GM21528 (cell line): ENCODE measurements around the gene ASPHD2.

ENCODE experiments used
- ATAC-seq: cut with Tn5 transposase; IDR thresholded peaks from one replicate; pipeline ENCODE4 v1.9.1; 2021; ENCODE audit warnings: mild to moderate bottlenecking, moderate library complexity; ENCODE audit not compliant: unreplicated experiment, low FRiP score

Gene ASPHD2

DNA sequence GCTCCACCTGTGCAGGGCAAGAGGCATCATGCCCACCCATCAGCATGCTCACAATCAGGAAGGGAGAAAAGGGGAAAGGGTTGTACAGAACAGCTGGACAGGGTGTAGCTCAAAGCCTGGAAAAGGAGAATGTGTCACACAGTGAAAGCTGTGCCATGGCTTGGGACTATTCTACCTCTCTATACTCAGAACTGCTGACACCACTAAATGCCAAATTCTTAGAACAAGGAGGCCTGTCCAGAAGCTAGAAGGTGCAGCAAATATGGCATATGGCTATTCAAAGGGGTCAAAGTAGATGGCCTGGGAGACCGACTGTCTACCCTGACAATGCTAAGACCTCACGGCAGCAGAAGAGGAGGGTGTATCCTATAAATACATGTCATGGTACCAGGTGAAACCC, 41.7 kb downstream of the ASPHD2 start:
- no peak for ATAC-seq

DNA sequence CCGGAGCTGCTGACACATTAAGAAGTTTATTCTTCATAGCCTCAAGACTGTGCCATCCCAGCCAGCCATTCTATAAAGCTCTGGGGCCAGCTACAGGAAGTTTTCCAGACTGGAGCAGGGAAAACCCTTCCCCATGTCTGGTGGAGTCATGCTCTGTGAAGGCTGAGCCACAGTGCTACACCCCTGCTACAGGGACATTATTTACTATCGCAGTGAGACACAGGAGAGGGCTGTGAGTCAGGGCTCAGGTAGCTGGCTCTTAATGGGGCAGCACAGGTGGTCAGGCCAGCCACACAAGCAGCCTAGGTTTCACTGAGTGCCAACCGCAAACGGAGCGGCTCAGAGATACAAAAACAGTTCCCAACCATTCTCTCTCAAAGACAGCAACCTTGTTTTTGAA, 42.5 kb downstream of the ASPHD2 start:
- ATAC-seq = no peak

DNA sequence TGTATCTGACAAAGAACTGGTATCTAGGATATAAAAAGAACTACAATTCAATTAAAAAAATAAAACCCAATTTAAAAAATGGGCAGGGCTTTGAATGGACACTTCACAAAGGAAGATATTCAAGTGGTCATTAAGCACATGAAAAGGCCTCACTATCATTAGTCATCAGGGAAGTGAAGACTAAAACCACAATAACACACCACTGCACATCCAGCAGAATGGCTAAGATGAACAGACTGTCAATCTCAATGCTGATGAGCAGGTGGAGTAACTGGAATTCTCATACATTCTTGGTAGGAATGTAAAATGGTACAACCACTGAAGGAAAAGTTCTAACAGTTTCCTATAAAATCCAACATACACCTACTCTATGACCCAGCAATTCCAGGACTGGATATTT, 45.6 kb downstream of the ASPHD2 start:
- ATAC-seq = no peak

DNA sequence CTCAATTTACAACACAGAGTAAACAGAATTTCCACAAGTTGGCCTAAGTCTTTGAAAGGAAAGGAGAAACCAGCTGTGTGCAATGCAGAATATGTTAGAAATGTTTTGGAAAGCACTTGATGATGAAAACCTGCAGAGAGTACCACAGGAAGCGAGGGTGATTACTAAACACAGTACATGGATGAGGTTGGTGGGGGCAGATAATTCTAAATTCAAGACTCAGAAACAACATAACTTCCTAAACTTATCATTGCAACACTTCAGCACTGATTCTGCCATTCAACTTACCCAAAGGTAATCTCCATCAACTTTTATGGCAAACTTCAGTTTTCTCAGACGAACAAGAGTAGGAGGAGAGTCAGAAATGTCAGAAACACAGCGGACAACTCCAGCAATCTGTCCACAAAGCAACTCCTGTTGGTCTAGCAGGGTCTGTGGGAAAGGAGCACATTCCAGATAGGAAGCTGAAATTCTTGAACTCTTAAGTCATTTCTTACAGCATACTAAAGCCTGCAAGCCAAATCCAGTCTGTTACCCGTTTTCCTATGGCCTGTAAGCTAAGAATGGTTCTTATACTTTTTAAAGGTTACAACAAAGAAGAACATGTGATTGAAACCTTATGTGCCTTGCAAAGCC, 47.8 kb downstream of the ASPHD2 start:
- ATAC-seq = no peak

DNA sequence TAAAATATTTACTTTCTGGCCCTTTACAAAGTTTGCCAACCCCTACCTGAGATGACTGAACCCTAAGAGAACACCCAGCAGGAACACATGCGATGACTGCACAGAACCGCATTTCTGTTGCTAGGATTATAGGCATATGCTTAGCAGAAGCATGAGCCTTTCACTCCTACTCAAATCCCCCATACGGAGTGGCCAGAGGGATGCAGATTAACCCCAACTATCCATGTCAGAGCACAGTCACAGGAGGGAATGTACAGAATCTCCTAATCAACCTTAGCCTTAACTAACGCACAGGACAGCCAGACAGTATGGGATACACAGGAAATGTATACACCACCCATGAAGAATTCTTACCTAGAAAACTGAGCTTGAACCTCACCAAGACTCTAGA, 48.3 kb downstream of the ASPHD2 start:
- ATAC-seq = no peak

DNA sequence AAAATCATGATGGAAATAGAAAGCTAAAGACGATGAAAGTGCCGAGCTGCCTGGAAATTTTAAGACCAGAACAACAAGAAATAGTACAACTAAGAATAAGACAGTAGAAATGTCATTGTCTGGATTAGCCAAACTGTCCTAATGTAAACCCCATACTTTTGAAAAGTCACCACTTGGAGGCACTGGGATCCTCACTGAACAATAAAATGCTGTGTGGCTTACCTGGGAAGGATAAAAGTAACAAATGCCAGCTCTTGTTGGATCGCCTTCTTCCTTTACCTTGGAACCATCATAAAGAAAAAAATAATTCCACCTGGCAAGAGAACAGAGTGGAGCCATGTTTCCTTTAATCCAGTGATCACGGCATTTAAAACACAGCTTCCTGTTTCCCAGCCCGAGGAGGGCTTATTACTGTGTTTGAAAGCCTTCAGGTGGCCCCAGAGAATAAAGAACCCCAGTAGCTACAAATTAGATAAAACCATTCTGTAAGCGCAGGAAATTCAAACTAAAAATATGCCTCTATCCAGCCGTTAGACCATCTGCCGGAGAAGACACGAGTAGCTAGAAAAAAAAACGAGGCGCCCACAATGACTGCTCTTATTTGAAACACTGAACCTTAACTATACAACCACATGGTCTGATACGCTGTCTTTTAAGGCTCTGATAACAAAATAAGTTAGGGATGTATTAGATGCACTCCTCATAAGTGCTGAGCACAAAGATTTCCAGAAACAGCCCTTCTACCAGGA, 50.2 kb downstream of the ASPHD2 start:
- no peak for ATAC-seq

DNA sequence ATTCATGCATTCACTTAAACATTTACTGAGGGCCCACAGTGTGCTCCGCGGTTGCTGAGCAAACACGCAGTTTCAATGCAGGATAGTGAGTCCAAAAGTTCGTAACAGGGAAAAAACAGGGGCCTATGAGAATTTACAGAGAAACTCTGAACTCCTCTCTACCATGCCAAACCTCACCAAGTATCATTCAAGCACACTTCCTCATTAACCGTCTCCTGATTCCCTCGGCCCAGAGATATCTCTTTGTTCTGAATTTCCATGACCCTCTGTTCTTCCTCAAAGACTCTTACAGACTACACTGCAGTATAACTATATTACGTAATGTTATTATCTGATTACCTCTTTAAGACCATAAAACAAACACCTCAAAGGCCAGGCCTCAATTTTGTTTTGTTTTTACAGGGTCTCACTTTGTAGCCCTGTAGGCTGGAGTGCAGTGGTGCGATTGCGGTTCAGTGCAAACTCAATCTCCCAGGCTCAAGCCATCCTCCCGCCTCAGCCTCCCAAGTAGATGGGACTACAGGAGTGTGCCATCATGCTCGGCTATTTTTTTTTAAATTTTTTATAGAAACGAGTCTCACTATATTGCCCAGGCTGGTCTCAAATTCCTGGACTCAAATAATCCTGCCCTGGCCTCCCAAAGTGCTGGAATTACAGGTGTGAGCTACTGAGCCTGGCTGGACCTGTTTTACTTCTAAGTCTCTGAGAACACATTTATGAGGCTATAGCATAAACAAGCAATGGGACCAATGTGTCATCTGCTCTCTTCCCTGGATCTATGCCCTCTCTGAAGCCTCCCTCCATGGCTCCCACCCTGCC, 50.9 kb downstream of the ASPHD2 start:
- ATAC-seq = no peak

DNA sequence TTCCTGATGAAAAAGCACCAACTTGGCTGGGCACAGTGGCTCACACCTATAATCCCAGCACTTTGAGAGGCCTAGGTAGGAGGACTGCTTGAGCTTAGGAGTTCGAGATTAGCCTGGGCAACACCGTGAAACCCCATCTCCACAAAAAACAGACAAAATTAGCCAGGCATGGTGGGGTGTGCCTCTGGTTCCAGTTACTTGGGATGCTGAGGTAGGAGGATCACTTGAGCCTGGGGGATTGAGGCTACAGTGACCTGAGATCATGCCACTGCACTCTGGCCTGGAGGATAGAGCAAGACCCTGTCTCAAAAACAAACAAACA, 51.5 kb downstream of the ASPHD2 start:
- ATAC-seq = no peak

DNA sequence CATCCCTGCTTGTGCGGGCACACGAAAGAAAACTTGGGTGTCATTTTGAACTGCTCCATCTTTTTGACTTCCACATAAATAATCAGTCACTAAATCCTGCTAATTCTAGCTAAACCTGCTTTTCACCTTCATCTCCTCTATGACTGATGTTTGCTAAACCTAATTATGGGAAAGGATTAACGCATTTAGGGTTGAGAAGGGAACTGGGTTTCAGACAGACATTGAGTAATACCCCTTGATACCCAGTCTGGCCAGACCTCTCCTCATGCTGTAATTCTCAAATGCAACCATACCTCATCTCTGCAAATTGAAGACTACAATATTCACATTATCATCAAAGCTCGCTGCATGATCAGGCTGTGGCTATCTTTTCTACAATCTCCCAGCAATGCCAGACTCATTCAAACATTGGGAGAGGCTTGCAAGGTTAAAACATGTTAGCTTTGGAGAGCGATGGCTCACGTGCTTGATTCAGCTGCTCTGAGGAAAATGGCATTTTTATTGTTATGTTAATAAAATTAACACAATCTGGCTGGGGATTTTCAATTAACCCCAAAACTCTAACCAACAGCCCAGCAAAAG, 52.1 kb downstream of the ASPHD2 start:
- ATAC-seq = no peak

DNA sequence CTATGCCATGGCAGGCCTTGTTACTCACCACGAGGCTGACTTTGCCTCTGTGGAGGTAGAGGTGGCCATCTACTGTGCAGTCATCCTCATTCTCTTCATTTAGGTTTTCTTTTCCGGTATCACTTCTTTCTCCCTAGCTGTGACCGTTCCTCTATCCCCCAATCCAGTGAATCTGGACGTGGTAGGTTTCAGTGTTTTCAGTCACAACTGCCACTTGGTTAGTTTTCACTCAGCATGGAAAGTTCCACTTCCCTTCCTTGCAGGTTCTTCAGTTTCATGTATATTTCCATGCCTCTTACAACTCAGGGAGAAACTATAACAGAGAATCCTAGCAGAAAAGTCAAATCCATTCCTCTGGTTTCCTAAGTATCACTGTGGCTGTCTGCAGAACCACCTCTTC, 52.6 kb downstream of the ASPHD2 start:
- ATAC-seq = no peak

DNA sequence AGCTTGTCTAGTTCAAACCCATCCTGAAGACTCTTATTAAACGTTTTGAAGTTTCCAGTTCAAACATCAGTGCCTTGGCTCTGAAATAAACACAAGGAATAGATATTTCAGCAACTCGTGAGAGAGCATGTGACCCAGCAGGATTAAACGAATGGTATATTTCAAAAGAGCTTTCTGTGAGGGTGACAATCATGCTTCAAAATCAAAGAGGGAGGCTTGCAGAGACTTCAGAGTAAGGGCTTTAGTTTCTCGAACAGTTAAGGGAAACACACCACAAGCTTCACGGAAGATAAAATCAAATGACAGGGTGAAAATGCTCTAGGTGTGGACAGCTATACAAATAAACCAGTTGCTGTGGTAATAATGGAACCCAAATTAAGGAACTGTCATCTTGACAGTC, 53.1 kb downstream of the ASPHD2 start:
- no peak for ATAC-seq

DNA sequence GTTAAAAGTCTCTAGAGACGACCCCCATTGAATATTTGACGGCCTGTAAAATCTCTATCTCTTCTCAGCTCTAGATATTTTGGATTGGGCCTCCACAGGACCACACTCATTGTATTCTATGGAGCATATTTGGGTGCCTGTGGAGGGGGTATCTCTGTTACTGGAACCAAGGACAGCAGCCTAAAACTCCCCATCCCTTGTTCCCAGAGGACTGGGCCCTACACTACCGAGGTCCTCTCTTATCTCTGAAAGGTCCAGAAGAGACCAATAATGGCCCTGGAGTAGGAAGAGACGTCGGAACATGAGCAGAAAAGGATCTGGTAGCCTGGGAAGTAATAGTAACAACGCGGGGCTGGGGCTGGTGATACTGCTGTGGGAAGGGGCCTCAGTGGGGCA, 54.0 kb downstream of the ASPHD2 start:
- ATAC-seq = no peak

DNA sequence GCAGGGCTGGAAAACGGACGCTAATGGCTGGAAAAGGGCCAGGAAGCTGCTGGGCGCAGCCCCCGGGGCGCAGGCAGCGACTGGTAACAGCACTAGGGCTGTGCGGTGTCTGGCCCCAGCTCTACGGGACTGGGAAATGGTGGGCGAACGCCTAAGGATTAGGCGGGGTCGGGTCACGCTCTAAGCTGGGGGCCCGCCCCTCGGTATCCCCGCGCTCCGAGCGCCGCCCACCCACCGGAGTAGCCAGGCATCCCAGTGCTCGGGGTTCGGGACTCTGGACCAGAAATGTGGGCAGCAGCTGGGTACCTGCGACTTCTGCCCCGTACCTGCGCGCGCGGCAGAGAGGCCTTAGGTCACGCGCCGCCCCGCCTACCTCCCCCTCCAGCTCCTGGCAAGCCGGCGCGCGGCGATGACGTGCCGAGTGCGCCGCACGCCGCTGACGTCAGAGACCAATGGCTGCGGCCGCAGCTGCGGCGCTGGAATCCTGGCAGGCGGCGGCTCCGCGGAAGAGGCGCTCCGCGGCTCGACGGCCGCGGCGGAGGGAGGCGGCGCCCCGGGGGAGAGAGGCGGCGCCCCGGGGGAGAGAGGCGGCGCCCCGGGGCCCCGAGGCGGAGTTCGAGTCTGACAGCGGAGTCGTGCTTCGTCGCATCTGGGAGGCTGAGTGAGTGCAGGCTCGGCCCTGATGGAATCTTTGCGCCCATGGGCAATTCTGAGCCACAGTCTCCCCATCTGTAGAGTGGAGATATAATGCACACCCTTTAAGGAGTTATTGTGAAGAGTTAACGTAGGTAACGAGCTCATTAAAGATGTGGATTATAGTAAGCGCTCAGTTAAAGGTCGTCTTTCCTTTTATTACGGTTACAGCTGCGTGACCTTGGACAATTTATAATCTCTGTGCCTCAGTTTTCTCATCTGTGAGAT, 54.6 kb downstream of the ASPHD2 start, which contains the start of the genes HPS4 and SRRD:
HPS4 (minus strand) TSS at position 345 of the 921 bp plus-strand sequence. CDS start 2,021 bp downstream, outside the sequence.
SRRD (plus strand) TSS at position 439 of the 921 bp plus-strand sequence; CDS start at position 453, 14 bp downstream.
- ATAC-seq = peak; percentile 67

DNA sequence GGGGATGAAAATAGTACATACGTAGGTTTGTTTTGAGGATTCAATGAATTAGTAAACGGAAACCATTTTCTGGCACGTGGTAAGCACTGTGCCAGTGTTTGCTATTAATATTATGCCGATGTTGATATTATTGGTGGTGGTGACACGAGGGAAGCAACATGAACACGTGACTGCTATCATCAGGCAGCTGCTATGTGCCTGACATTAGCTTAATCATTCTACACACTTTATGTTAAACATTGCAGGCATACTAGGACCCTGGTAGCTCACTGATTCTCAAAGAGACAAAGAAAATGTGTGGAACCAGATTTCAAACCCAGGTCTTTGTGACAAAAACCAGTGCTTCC, 55.3 kb downstream of the ASPHD2 start:
- no peak for ATAC-seq

DNA sequence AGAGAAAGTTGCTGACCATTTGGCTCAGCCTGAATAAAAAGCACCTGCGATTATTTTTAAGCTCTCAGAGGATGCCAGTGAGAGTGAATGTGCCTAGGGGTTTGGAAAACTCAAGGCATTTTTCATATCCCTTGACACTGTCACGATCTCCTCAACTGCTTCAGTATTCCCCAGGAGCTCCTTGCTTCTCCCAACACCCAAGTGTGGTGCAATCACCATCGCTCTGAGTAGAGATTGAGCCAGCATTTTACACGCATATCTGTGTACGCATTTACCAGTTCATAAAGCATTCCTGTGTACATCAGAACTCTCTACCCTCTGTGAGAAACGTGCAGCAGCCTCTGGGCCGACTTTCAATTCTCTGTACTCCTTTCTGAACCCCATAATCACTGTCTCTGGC, 56.0 kb downstream of the ASPHD2 start:
- ATAC-seq = no peak

DNA sequence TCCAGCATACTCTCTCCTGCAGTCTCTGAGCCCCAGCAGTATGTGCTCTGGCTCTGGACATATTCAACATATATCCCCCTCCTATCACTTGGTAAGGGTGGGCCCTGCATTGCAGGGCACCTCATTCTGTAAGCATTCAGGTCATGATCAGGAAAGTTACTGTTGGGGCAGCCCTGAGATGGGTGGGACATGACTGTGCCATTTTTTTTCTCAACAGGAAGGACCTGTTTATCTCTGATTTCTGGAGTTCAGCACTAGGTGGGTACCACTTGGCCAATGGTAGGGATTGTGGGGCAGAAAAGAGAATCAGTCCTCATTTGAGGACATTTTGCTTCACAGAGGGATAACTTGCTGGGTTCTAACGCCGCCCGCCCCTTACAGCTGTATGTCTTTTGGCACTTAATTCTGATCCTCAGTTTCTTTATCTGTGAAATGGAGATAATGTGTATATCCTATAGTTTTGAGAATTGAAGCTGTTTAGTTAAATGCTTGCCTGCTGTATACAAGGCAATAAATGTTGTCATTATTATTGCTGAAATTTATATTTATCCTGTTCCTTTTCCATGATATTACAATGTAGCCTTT, 56.8 kb downstream of the ASPHD2 start:
- no peak for ATAC-seq

DNA sequence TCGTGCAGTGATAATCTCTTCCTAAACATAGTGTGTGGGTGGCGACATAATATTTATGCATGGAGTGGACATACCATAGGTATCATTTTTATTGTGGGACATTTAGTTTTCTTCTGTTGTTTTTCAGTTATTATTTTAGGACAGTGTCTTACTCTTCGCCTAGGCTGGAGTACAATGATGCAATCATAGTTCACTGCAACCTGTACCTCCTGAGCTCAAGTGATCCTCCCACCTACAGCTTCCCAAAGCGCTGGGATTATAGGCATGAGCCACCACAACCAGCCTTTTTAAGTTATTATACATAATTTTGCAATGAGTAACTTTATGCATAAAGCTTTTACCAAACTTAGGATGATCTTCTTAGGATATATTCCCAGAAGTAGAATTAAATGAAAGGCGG, 57.3 kb downstream of the ASPHD2 start:
- ATAC-seq = no peak

DNA sequence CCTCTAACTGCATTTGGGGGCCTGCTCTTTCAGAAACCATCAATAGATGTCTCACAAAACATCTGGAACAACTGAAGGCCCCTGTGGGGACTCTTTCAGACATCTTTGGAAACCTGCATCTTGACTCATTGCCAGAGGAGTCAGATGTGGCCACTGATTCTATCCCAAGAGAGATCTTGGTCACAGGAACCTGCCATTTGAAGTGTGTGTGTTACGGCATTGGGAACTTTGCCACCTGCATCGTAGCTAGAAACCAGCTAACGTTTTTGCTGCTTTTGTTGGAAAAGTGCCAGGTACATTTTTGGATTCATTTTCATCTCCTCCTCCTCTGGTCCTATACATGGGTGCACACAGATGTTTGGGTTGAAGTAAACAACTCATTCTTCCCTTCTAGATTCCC, 58.9 kb downstream of the ASPHD2 start:
- ATAC-seq = no peak

DNA sequence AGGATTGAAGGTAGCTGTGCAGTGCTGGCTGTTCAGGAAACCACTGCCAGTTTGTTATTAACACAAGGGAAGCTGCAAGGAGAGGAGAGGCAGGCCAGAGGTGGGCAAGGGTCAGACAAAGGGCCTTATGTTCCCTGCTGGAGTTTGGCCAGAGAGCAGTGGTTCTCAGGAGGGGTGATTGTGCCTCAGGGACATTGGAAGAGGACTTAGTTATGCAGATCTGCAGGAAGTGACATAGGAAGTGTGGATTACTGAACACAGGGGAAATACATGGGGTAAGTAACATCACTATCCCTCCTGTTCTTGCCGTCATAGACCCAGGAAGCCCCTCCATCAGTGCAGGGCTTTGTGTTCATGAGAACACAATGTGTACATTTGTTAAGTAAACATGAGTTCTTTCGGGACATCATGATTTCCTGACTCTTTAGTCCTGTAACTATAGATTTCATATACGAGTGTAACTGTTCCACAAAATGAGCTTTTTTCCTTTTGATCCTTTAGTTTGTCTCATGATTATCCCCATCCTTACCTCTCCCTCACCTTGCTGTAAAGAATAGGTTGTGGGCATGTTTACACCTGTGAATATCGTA, 60.5 kb downstream of the ASPHD2 start:
- no peak for ATAC-seq
